ENCODE measurements around the gene NEUROD4. TPM values are rescaled to one million over a fixed set of nuclear protein-coding genes. Genes with fewer than 3 reads are reported as not detected.

NEUROD4 gene
- total RNA-seq, 1 donor from 2014 or later = not detected

Other genes starting within 250 kb of the NEUROD4 start
- gene MUCL1, start 165.5 kb upstream of the NEUROD4 start, total RNA-seq = not detected in 2 replicates
- gene TESPA1, start 35.2 kb upstream of the NEUROD4 start, total RNA-seq = not detected in 2 replicates
- not detected in 2 replicates for gene OR9K2, start 106.4 kb downstream of the NEUROD4 start, total RNA-seq
- not detected in 2 replicates for gene OR10A7, start 201.1 kb downstream of the NEUROD4 start, total RNA-seq
- not detected in 2 replicates for gene OR6C74, start 224.6 kb downstream of the NEUROD4 start, total RNA-seq

Data from osteocyte (in vitro differentiated cells).